T47D (cell line): ENCODE measurements around the gene SNRPD1.
"Not testable (repeated sequence)": the region's sequence is repeated elsewhere in the genome, so short reads cannot be mapped to it uniquely, and the experiment has no call there.

Experiments used
- DNase-seq, 2 experiments: peaks; one replicate each; pipeline versions ENCODE4 v3.0.0 to v3.0.0-alpha.2; 2011 to 2012; ENCODE audit warnings: low read depth in 1 of 2, low spot score in 1 of 2
- JUND ChIP-seq: IDR thresholded peaks from 2 replicates; pipeline ENCODE4 v1.6.1; 2012; ENCODE audit warnings: low read depth
- in situ Hi-C: cut with HindIII; loops from 2 replicates; pipeline ENCODE4 v1.10.0; 2016; ENCODE audit warnings: low sequenced_read_pairs, low pct_unique_long_range_greater_than_20kb

SNRPD1 gene

GRCh38 chr18:21656402-21656801 lies 44.3 kb downstream of the SNRPD1 start:
- no peak for DNase-seq
- in situ Hi-C loops: no loop called here

DNA sequence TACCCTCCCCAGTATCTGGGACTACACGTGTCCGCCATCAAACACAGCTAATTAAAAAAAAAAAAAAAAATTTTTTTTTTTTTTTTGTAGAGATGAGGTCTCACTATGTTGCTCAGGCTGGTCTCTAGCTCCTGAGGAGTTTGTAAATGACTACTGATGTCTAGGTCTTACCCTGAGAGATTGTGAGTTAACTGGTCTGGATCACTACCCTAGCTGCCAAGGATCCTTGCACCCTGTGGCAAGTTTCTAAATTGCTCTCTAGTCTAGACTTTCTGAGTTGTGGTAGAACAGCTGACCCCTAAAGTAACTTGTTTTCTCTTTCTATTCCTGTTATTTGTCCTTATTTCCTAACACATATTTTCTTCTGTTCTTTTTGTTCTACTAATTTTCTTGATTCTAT lies 48.0 kb downstream of the SNRPD1 start:
- in situ Hi-C loops: no loop called here
- no peak for DNase-seq
- TF ChIP-seq JUND: no peak

More at GRCh38 chr18:21656402-21656801, 44.3 kb downstream of the SNRPD1 start:
- TF ChIP-seq JUND: no peak

- no peak for DNase-seq
- in situ Hi-C loops: no loop called here
- TF ChIP-seq JUND: no peak
Observed at GRCh38 chr18:21662581-21662980, 50.5 kb downstream of the SNRPD1 start.

- in situ Hi-C loops: no loop called here
- no peak for DNase-seq
- TF ChIP-seq JUND: no peak
Observed at GRCh38 chr18:21663578-21663977, 51.5 kb downstream of the SNRPD1 start.

GRCh38 chr18:21664069-21664468 lies 52.0 kb downstream of the SNRPD1 start:
- in situ Hi-C loops: no loop called here
- TF ChIP-seq JUND: no peak
- no peak for DNase-seq

DNA sequence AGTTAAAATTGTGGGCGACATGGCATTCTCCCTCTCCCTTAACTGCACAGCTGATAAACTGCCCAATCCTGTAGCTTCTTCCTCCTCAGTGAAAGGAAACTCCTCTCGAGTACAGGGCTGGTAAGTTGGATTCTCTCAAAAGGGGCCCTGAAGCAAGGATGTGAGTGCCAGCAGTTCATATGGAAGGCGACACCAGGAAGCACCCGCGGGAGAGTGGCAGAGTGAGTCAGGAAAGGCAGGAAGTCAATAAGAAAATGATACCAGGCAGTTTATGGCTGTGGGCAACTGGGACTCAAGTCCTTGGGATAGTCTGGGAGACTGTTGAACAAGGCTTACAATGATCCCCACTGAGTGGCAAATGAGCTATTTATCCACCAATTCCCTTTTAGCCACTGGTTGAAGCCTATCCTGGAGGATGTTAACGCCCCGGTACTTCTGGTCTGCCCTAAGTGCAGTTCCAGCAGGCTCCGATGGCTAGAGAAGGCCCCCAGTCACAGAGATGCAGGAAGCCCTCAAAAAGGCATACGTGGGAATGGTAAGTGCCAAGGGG lies 57.7 kb downstream of the SNRPD1 start:
- DNase-seq: peak in 1 of 2 experiments; percentile 28
- in situ Hi-C loops: no loop called here
- no peak for TF ChIP-seq JUND

- no peak for TF ChIP-seq JUND
- peak in 1 of 2 experiments; percentile 30 for DNase-seq
- in situ Hi-C loops: no loop called here
Observed at GRCh38 chr18:21672521-21673267, 60.6 kb downstream of the SNRPD1 start.

DNA sequence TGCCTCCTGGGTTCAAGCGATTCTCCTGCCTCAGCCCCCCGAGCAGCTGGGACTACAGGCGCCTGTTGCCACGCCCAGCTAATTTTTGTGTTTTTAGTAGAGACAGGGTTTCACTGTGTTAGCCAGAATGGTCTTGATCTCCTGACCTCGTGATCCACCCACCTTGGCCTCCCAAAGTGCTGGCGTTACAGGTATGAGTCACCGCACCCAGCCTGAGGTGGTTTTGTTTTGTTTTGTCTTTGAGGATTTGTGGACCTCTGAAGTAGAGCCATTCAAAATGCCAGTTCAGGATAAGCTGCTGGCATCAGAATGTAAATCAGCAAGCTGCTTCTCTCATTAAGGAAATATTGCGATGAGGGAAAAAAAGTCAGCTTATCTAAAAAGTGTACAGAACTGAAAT lies 63.2 kb downstream of the SNRPD1 start:
- in situ Hi-C loops, DNase-seq: not testable (repeated sequence)

- no peak for TF ChIP-seq JUND
- no peak for DNase-seq
- in situ Hi-C loops: no loop called here
Observed at GRCh38 chr18:21678859-21679258, 66.7 kb downstream of the SNRPD1 start.

GRCh38 chr18:21680161-21680560 lies 68.0 kb downstream of the SNRPD1 start:
- no peak for TF ChIP-seq JUND
- in situ Hi-C loops: no loop called here
- no peak for DNase-seq

- no peak for TF ChIP-seq JUND
- peak in 1 of 2 experiments; percentile 27 for DNase-seq
Observed at GRCh38 chr18:21682371-21683051, 70.4 kb downstream of the SNRPD1 start.

More at GRCh38 chr18:21682371-21683051, 70.4 kb downstream of the SNRPD1 start:
- in situ Hi-C loops: no loop called here
